IMR-90 (cell line): ENCODE results near the gene RRP8. TPM values are rescaled to one million over a fixed set of nuclear protein-coding genes. Genes with fewer than 3 reads are reported as not detected.

Experiments used
- ATAC-seq: fragments of 200-7000 bp; cut with Tn5 transposase; 2 replicates; pipeline ENCODE4 v1.9.1; 2020; ENCODE audit warnings: low read depth, mild to moderate bottlenecking, moderate library complexity
- BruUV-seq: library from RNA; stranded (reverse); fragments of 400-500 nt; replicated peaks from 2 replicates; lab custom pipeline; 2021; lab: Mats Ljungman, UMichigan
- CTCF ChIA-PET: fragments of 300-600 bp; formaldehyde crosslinking; extraction: SDS; loops from one replicate; lab custom pipeline; 2021; ENCODE audit warnings: antibody characterized with exemption; lab: Yijun Ruan, JAX
- POLR2A ChIA-PET: fragments of 300-600 bp; sonication (Branson Sonifier 250); formaldehyde crosslinking; loops from one replicate; lab custom pipeline; 2022; ENCODE audit warnings: antibody characterized with exemption; ENCODE audit not compliant: unreplicated experiment; lab: Charles Lee
- DNase-seq: peaks from one replicate; pipeline ENCODE4 v3.0.0; 2013
- H2AFZ ChIP-seq: replicated peaks from 2 replicates; pipeline ENCODE3; 2013; ENCODE audit warnings: low read length, mild to moderate bottlenecking; ENCODE audit not compliant: poor library complexity
- H2AK5ac ChIP-seq: 2 replicates; pipeline ENCODE4 v1.6.1; 2013; ENCODE audit warnings: low read depth, low read length, inconsistent platforms
- H2AK9ac ChIP-seq: replicated peaks from 2 replicates; pipeline ENCODE3; 2013; ENCODE audit warnings: mild to moderate bottlenecking, low read depth, low read length, moderate library complexity; ENCODE audit not compliant: poor library complexity
- H2BK120ac ChIP-seq: 2 replicates; pipeline ENCODE4 v1.6.1; 2013; ENCODE audit warnings: low read depth, low read length, inconsistent platforms
- H2BK15ac ChIP-seq: 3 replicates; pipeline ENCODE4 v1.6.1; 2013; ENCODE audit warnings: low read depth, low read length, inconsistent platforms
- H2BK20ac ChIP-seq: 2 replicates; pipeline ENCODE4 v1.6.1; 2013; ENCODE audit warnings: low read depth, mild to moderate bottlenecking, inconsistent platforms, low read length, moderate library complexity
- H2BK5ac ChIP-seq: 2 replicates; pipeline ENCODE4 v1.6.1; 2013; ENCODE audit warnings: mild to moderate bottlenecking, low read depth, low read length, inconsistent platforms; ENCODE audit not compliant: poor library complexity, severe bottlenecking
- H3K14ac ChIP-seq: replicated peaks from 2 replicates; pipeline ENCODE4 v1.6.1; 2013; ENCODE audit warnings: low read depth, low read length, inconsistent platforms
- H3K18ac ChIP-seq: 2 replicates; pipeline ENCODE4 v1.6.1; 2013; ENCODE audit warnings: low read depth, low read length, control low read depth
- H3K23ac ChIP-seq: 2 replicates; pipeline ENCODE4 v1.6.1; 2013; ENCODE audit warnings: low read depth, low read length, inconsistent platforms
- H3K27ac ChIP-seq: 2 replicates; pipeline ENCODE4 v1.5.1; 2013; ENCODE audit warnings: mild to moderate bottlenecking, control low read depth, low read length; ENCODE audit not compliant: insufficient read depth
- H3K27me3 ChIP-seq: 2 replicates; pipeline ENCODE4 v1.6.1; 2013; ENCODE audit warnings: low read length; ENCODE audit not compliant: control insufficient read depth, insufficient read depth
- H3K36me3 ChIP-seq: 2 replicates; pipeline ENCODE4 v1.6.1; 2013; ENCODE audit warnings: low read length, mixed read lengths; ENCODE audit not compliant: control insufficient read depth, insufficient read depth
- H3K4ac ChIP-seq: 2 replicates; pipeline ENCODE4 v1.6.1; 2013; ENCODE audit warnings: low read depth, low read length, inconsistent platforms
- H3K4me1 ChIP-seq: 2 replicates; pipeline ENCODE4 v1.6.1; 2013; ENCODE audit warnings: low read length, mixed read lengths; ENCODE audit not compliant: control insufficient read depth, insufficient read depth
- H3K4me2 ChIP-seq: 2 replicates; pipeline ENCODE4 v1.6.1; 2013; ENCODE audit warnings: low read depth, mild to moderate bottlenecking, control low read depth, low read length, moderate library complexity
- H3K4me3 ChIP-seq: 2 replicates; pipeline ENCODE4 v1.5.1; 2013; ENCODE audit warnings: low read depth, mild to moderate bottlenecking, control low read depth, low read length, moderate library complexity; ENCODE audit not compliant: insufficient read depth
- H3K56ac ChIP-seq: 2 replicates; pipeline ENCODE4 v1.6.1; 2013; ENCODE audit warnings: low read length, inconsistent platforms; ENCODE audit not compliant: insufficient read depth; ENCODE audit errors: extremely low read depth
- H3K79me1 ChIP-seq, 2 experiments: 2 replicates each; pipeline ENCODE4 v1.6.1; 2013; ENCODE audit warnings: low read length in 2 of 2, inconsistent platforms in 1 of 2, low read depth in 1 of 2
- H3K9ac ChIP-seq: 2 replicates; pipeline ENCODE4 v1.6.1; 2013; ENCODE audit warnings: low read depth, low read length, control low read depth
- H3K9me1 ChIP-seq: 2 replicates; pipeline ENCODE4 v1.6.1; 2013; ENCODE audit warnings: low read length, inconsistent platforms; ENCODE audit not compliant: insufficient read depth
- H3K9me3 ChIP-seq: 2 replicates; pipeline ENCODE4 v1.6.1; 2013; ENCODE audit warnings: low read length; ENCODE audit not compliant: control insufficient read depth, insufficient read depth
- H4K20me1 ChIP-seq: 2 replicates; pipeline ENCODE4 v1.6.1; 2013; ENCODE audit warnings: low read length, inconsistent platforms; ENCODE audit not compliant: insufficient read depth
- H4K5ac ChIP-seq: 2 replicates; pipeline ENCODE4 v1.6.1; 2013; ENCODE audit warnings: mild to moderate bottlenecking, low read depth, low read length, control low read depth
- H4K8ac ChIP-seq, 2 experiments: 2 replicates each; pipeline ENCODE4 v1.6.1; 2013; ENCODE audit warnings: low read depth in 2 of 2, low read length in 2 of 2, control low read depth in 1 of 2, inconsistent platforms in 1 of 2
- H4K91ac ChIP-seq: 2 replicates; pipeline ENCODE4 v1.6.1; 2013; ENCODE audit warnings: low read depth, low read length, inconsistent platforms; ENCODE audit not compliant: insufficient read depth
- BHLHE40 ChIP-seq: fragments of 150-350 bp; IDR thresholded peaks from 2 replicates; pipeline ENCODE4 v1.6.1; 2016; ENCODE audit warnings: mild to moderate bottlenecking, low read depth, low read length
- CEBPB ChIP-seq: IDR thresholded peaks from 2 replicates; pipeline ENCODE4 v1.6.1; 2012; ENCODE audit warnings: low read depth, low read length, improper control_type of control experiment
- CHD1 ChIP-seq: IDR thresholded peaks from 2 replicates; pipeline ENCODE4 v1.6.1; 2012; ENCODE audit warnings: low read depth, low read length, improper control_type of control experiment
- FOS ChIP-seq: fragments of 150-350 bp; IDR thresholded peaks from 2 replicates; pipeline ENCODE4 v1.6.1; 2016; ENCODE audit warnings: low read depth, low read length
- MAFK ChIP-seq: IDR thresholded peaks from 2 replicates; pipeline ENCODE4 v1.6.1; 2012; ENCODE audit warnings: low read depth, low read length, improper control_type of control experiment
- MAZ ChIP-seq: IDR thresholded peaks from 2 replicates; pipeline ENCODE4 v1.6.1; 2012; ENCODE audit warnings: low read depth, mild to moderate bottlenecking, low read length, improper control_type of control experiment, moderate library complexity, borderline replicate concordance
- MXI1 ChIP-seq: IDR thresholded peaks from 2 replicates; pipeline ENCODE4 v1.6.1; 2012; ENCODE audit warnings: low read depth, mild to moderate bottlenecking, low read length, moderate library complexity, borderline replicate concordance
- NFE2L2 ChIP-seq: fragments of 150-350 bp; IDR thresholded peaks from 2 replicates; pipeline ENCODE4 v1.6.1; 2016; ENCODE audit warnings: low read depth, mild to moderate bottlenecking, low read length
- POLR2A ChIP-seq: IDR thresholded peaks from 2 replicates; pipeline ENCODE4 v1.6.1; 2012; ENCODE audit warnings: mild to moderate bottlenecking, low read depth, low read length
- RAD21 ChIP-seq: IDR thresholded peaks from 2 replicates; pipeline ENCODE4 v1.6.1; 2012; ENCODE audit warnings: low read length, improper control_type of control experiment
- RCOR1 ChIP-seq: IDR thresholded peaks from 2 replicates; pipeline ENCODE4 v1.6.1; 2012; ENCODE audit warnings: mild to moderate bottlenecking, low read length, improper control_type of control experiment; ENCODE audit not compliant: insufficient replicate concordance
- RFX5 ChIP-seq: IDR thresholded peaks from 2 replicates; pipeline ENCODE4 v1.8.0; 2012; ENCODE audit warnings: low read depth, mild to moderate bottlenecking, low read length, moderate library complexity
- SMC3 ChIP-seq: fragments of 150-350 bp; IDR thresholded peaks from 2 replicates; pipeline ENCODE4 v1.6.1; 2016; ENCODE audit warnings: low read depth, mild to moderate bottlenecking, antibody characterized with exemption, low read length, moderate library complexity
- WGBS, 2 experiments: methylation state at CpG; one replicate each; pipeline versions ENCODE4 v1.1.5 to v1.1.7; 2013; ENCODE audit warnings: missing lambda C conversion rate in 2 of 2; ENCODE audit not compliant: insufficient read length in 1 of 2; ENCODE audit errors: extremely low coverage in 2 of 2; 5-methylcytosine and 5-hydroxymethylcytosine counted together
- dilution Hi-C: fragments of 300-500 bp; cut with HindIII; formaldehyde crosslinking; loops from one replicate; pipeline ENCODE4 v1.14.3; 2018; ENCODE audit warnings: low sequenced_read_pairs; ENCODE audit not compliant: unreplicated experiment
- in situ Hi-C: fragments of 300-500 bp; cut with MboI; formaldehyde crosslinking; loops from 3 replicates; pipeline ENCODE4 v1.14.3; 2019; ENCODE audit warnings: low sequenced_read_pairs, inconsistent platforms, mixed read lengths
- intact Hi-C: fragments of 100-400 bp; cut with micrococcal nuclease; formaldehyde crosslinking; loops from 2 replicates; pipeline ENCODE4 v1.10.0; 2022
- polyA plus RNA-seq, 3 experiments: library from polyadenylated mRNA; depleted of rRNA; stranded (reverse); fragments of >200 nt; gene quantifications; 2 replicates each; pipeline ENCODE4 v1.2.3, GENCODE V29; 2012; ENCODE audit warnings: low replicate concordance in 1 of 3
- total RNA-seq: library from RNA; depleted of rRNA; stranded (reverse); fragments of >200 nt; gene quantifications from 2 replicates; pipeline ENCODE4 v1.2.3, GENCODE V29; 2012
- TF ChIP-seq, protein P1 (sequence below): conservative IDR thresholded peaks from 2 replicates; pipeline ENCODE4 v1.5.1; 2012; ENCODE audit warnings: mild to moderate bottlenecking, low read depth, low read length, improper control_type of control experiment
- TF ChIP-seq, protein P2 (sequence below): fragments of 150-350 bp; IDR thresholded peaks from 2 replicates; pipeline ENCODE4 v1.6.1; 2016; ENCODE audit warnings: low read depth, mild to moderate bottlenecking, low read length, moderate library complexity, borderline replicate concordance
- TF ChIP-seq, protein P3 (sequence below): fragments of 150-350 bp; IDR thresholded peaks from 2 replicates; pipeline ENCODE4 v1.6.1; 2017; ENCODE audit warnings: mild to moderate bottlenecking, antibody characterized with exemption, low read length, low read depth

The RRP8 gene
- total and polyA plus RNA-seq, 2 of the 4 experiments (the other 2 are of a cell fraction) = 10.8 to 11.5 TPM

DNA sequence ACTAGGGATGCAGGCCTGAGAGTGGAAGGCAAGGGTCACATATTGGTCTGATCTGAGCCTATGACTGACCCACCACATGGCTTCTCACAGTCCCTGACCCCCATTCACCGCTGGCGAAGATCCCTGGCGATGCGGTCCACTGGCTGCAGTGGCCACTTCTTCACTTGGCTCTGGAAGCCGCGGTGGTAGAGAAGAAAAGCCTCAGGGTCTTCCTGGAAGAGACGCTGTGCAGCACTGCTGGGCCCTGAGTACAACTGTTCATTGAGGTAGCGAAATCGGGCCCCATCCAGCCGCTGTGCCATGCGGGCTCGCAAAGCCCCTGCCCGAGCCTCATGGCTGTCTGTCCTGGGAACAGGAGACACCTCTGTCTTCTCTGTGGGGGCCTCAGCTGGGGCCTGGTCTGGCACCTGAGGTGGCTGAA, 2.4 kb downstream of the RRP8 start:
- Histone ChIP-seq H3K36me3 (peaks cover 37% of the 10 kb centered on the region), H3K56ac (no peak overlapping the region), H3K79me1 (peaks cover 21 to 77% of the 10 kb centered on the region in 2 experiments), H3K4ac (no peak overlapping the region), H2AFZ (no peak overlapping the region), H2AK9ac (no peak overlapping the region), H2AK5ac (no peak overlapping the region), H2BK5ac (no peak overlapping the region), H2BK15ac (no peak overlapping the region), H3K9me1 (peaks cover 14% of the 10 kb centered on the region), H4K91ac (no peak overlapping the region), H3K9me3 (no peaks in the 10 kb centered on the region), H3K9ac (no peak overlapping the region), H2BK20ac (no peak overlapping the region), H4K20me1 (peaks cover 3% of the 10 kb centered on the region; the same call in 1 of the 2 replicates), H3K27ac (no peak overlapping the region), H3K23ac (no peak overlapping the region), H3K4me1 (peaks cover 5% of the 10 kb centered on the region; the same call in 1 of the 2 replicates), H4K5ac (no peak overlapping the region), H3K18ac (no peak overlapping the region), H2BK120ac (no peak overlapping the region), H3K27me3 (no peaks in the 10 kb centered on the region), H3K14ac (no peak overlapping the region), H3K4me2 (no peak overlapping the region), H3K4me3 (no peak overlapping the region), H4K8ac (no peak overlapping the region)
- TF ChIP-seq, protein P1, sequence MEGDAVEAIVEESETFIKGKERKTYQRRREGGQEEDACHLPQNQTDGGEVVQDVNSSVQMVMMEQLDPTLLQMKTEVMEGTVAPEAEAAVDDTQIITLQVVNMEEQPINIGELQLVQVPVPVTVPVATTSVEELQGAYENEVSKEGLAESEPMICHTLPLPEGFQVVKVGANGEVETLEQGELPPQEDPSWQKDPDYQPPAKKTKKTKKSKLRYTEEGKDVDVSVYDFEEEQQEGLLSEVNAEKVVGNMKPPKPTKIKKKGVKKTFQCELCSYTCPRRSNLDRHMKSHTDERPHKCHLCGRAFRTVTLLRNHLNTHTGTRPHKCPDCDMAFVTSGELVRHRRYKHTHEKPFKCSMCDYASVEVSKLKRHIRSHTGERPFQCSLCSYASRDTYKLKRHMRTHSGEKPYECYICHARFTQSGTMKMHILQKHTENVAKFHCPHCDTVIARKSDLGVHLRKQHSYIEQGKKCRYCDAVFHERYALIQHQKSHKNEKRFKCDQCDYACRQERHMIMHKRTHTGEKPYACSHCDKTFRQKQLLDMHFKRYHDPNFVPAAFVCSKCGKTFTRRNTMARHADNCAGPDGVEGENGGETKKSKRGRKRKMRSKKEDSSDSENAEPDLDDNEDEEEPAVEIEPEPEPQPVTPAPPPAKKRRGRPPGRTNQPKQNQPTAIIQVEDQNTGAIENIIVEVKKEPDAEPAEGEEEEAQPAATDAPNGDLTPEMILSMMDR = no peak
- TF ChIP-seq, protein P2, sequence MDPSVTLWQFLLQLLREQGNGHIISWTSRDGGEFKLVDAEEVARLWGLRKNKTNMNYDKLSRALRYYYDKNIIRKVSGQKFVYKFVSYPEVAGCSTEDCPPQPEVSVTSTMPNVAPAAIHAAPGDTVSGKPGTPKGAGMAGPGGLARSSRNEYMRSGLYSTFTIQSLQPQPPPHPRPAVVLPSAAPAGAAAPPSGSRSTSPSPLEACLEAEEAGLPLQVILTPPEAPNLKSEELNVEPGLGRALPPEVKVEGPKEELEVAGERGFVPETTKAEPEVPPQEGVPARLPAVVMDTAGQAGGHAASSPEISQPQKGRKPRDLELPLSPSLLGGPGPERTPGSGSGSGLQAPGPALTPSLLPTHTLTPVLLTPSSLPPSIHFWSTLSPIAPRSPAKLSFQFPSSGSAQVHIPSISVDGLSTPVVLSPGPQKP = no peak
- TF ChIP-seq SMC3 (no peak), CHD1 (no peak), POLR2A (no peak), NFE2L2 (no peak), RFX5 (no peak), CEBPB (no peak), BHLHE40 (no peak), RCOR1 (no peak), FOS (no peak), RAD21 (no peak), MXI1 (no peak), MAZ (no peak), MAFK (no peak)
- TF ChIP-seq, protein P3, sequence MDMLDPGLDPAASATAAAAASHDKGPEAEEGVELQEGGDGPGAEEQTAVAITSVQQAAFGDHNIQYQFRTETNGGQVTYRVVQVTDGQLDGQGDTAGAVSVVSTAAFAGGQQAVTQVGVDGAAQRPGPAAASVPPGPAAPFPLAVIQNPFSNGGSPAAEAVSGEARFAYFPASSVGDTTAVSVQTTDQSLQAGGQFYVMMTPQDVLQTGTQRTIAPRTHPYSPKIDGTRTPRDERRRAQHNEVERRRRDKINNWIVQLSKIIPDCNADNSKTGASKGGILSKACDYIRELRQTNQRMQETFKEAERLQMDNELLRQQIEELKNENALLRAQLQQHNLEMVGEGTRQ = no peak
- 99% methylated on average over 12 of the region's 13 CpGs; no CpG with 5 or more reads in 1 of the 2 experiments for WGBS, 2 experiments
- intact Hi-C loops (loop anchor here (5.0 kb wide), 2 partner anchors 119 to 156 kb away; partner anchors contain the start of genes ARFIP2 and TIMM10B), dilution Hi-C loops (no loop called here), in situ Hi-C loops (no loop called here)
- no peak for ATAC-seq
- BruUV-seq = no TSS peak
- no peak for DNase-seq
- POLR2A ChIA-PET = no interaction called here
- CTCF ChIA-PET = no interaction called here
